Glutamatergic neuron (in vitro differentiated cells): ENCODE data around the gene KCNQ1. TPM values are rescaled to one million over a fixed set of nuclear protein-coding genes. Genes with fewer than 3 reads are reported as not detected.
A peak's percentile ranks its signal among the peaks of the same experiment; 100 is the strongest.
"Not testable (repeated sequence)": the region's sequence is repeated elsewhere in the genome, so short reads cannot be mapped to it uniquely, and the experiment has no call there.

Experiments
- DNase-seq: peaks from one replicate; pipeline ENCODE4 v3.0.0; 2022
- H3K27ac Mint-ChIP-seq: one replicate; pipeline ENCODE4 v1.8.0; 2020; ENCODE audit warnings: mild to moderate bottlenecking, mixed read lengths, inconsistent platforms; ENCODE audit not compliant: unreplicated experiment
- H3K27me3 Mint-ChIP-seq: one replicate; pipeline ENCODE4 v1.8.0; 2020; ENCODE audit warnings: mild to moderate bottlenecking, moderate library complexity, mixed read lengths, inconsistent platforms; ENCODE audit not compliant: unreplicated experiment
- H3K36me3 Mint-ChIP-seq: one replicate; pipeline ENCODE4 v1.8.0; 2020; ENCODE audit warnings: mild to moderate bottlenecking, mixed read lengths, inconsistent platforms; ENCODE audit not compliant: unreplicated experiment
- H3K4me1 Mint-ChIP-seq: one replicate; pipeline ENCODE4 v1.8.0; 2020; ENCODE audit warnings: mild to moderate bottlenecking, low read depth, mixed read lengths, inconsistent platforms; ENCODE audit not compliant: unreplicated experiment
- H3K4me3 Mint-ChIP-seq: one replicate; pipeline ENCODE4 v1.8.0; 2020; ENCODE audit warnings: mild to moderate bottlenecking, mixed read lengths, inconsistent platforms; ENCODE audit not compliant: unreplicated experiment
- H3K9me3 Mint-ChIP-seq: one replicate; pipeline ENCODE4 v1.8.0; 2020; ENCODE audit warnings: mild to moderate bottlenecking, moderate library complexity, mixed read lengths, inconsistent platforms; ENCODE audit not compliant: unreplicated experiment
- CTCF ChIP-seq: fragments of 200-600 bp; sonication (generic); IDR thresholded peaks from one replicate; pipeline ENCODE4 v1.5.0; 2021; ENCODE audit not compliant: partially characterized antibody, unreplicated experiment
- total RNA-seq: library from RNA; stranded (reverse); fragmentation: NEBNext Ultra II Directional; extraction: Animal tissue kit (Norgen Biotek cat#: 25700); gene quantifications from one replicate; pipeline ENCODE4 v1.2.1, GENCODE V29; 2021; ENCODE audit not compliant: unreplicated experiment

The KCNQ1 gene
- total RNA-seq, 1 donor from 2014 or later = 0.44 TPM

- H3K4me1 Mint-ChIP-seq = no peaks in the 10 kb centered on the region
- H3K36me3 Mint-ChIP-seq = peaks cover 30% of the 10 kb centered on the region
- H3K27ac Mint-ChIP-seq = no peak overlapping the region
- DNase-seq = no peak
- H3K9me3 Mint-ChIP-seq = peaks cover 39% of the 10 kb centered on the region
- H3K4me3 Mint-ChIP-seq = no peak overlapping the region
- no peak for TF ChIP-seq CTCF
- peaks cover 2% of the 10 kb centered on the region for H3K27me3 Mint-ChIP-seq
These were observed 185.9 kb downstream of the KCNQ1 start for GRCh38 chr11:2630679-2631078.

- H3K27ac Mint-ChIP-seq = no peak overlapping the region
- TF ChIP-seq CTCF = no peak
- H3K4me3 Mint-ChIP-seq = peak overlapping the region; percentile 1
- peaks cover 30% of the 10 kb centered on the region for H3K36me3 Mint-ChIP-seq
- H3K27me3 Mint-ChIP-seq = peaks cover 2% of the 10 kb centered on the region
- no peak for DNase-seq
- H3K9me3 Mint-ChIP-seq = peaks cover 43% of the 10 kb centered on the region
- no peaks in the 10 kb centered on the region for H3K4me1 Mint-ChIP-seq
These were observed 186.4 kb downstream of the KCNQ1 start for GRCh38 chr11:2631161-2631560.

- Mint-ChIP-seq H3K27me3 (peaks cover 34% of the 10 kb centered on the region), H3K36me3 (peaks cover 63% of the 10 kb centered on the region), H3K9me3 (peaks cover 72% of the 10 kb centered on the region)
- not testable (repeated sequence) for H3K27ac Mint-ChIP-seq, DNase-seq, H3K4me3 Mint-ChIP-seq, H3K4me1 Mint-ChIP-seq
These were observed 195.0 kb downstream of the KCNQ1 start for GRCh38 chr11:2639763-2640162.

- Mint-ChIP-seq H3K9me3 (peaks cover 77% of the 10 kb centered on the region), H3K4me3 (no peak overlapping the region), H3K4me1 (no peaks in the 10 kb centered on the region), H3K27me3 (peaks cover 34% of the 10 kb centered on the region), H3K27ac (no peak overlapping the region), H3K36me3 (peaks cover 76% of the 10 kb centered on the region)
- no peak for DNase-seq
- no peak for TF ChIP-seq CTCF
These were observed 196.8 kb downstream of the KCNQ1 start for GRCh38 chr11:2641623-2642022.

GRCh38 chr11:2643746-2644145 is 198.9 kb downstream of the KCNQ1 start:
- H3K9me3 Mint-ChIP-seq = peaks cover 76% of the 10 kb centered on the region
- H3K4me1 Mint-ChIP-seq = no peaks in the 10 kb centered on the region
- TF ChIP-seq CTCF = no peak
- peaks cover 28% of the 10 kb centered on the region for H3K27me3 Mint-ChIP-seq
- no peak overlapping the region for H3K27ac Mint-ChIP-seq
- no peak overlapping the region for H3K4me3 Mint-ChIP-seq
- peaks cover 75% of the 10 kb centered on the region for H3K36me3 Mint-ChIP-seq
- DNase-seq = no peak
